Activated CD8-positive, alpha-beta memory T cell treated with anti-CD3 and anti-CD28 coated beads, Interleukin-2, amount 50 U/mL, for 24 hours (primary cell): ENCODE data around the gene CUL4B.
"Not testable (repeated sequence)": the region's sequence is repeated elsewhere in the genome, so short reads cannot be mapped to it uniquely, and the experiment has no call there.

Source experiments
- DNase-seq: peaks from one replicate; pipeline ENCODE4 v3.0.0-alpha.2; 2020; ENCODE audit errors: extremely low read depth

Gene CUL4B

GRCh38 chrX:120560842-120561633 lies at the start of gene CUL4B:
Gene CUL4B (minus strand): TSS chrX:120560962. CDS start chrX:120560638, 324 bp downstream.
- DNase-seq = peak; percentile 79

- no peak for DNase-seq
Observed at GRCh38 chrX:120604361-120604782, 43.6 kb upstream of the CUL4B start.

- peak; percentile 51 for DNase-seq
Observed at GRCh38 chrX:120603707-120604360, 43.1 kb upstream of the CUL4B start, which contains the start of gene MCTS1. Gene MCTS1 (plus strand): TSS chrX:120604101. CDS start chrX:120604237, 136 bp downstream.

- no peak for DNase-seq
Observed at GRCh38 chrX:120585702-120586101, 24.9 kb upstream of the CUL4B start.

GRCh38 chrX:120575379-120576114 lies 14.8 kb upstream of the CUL4B start:
- DNase-seq = no peak

GRCh38 chrX:120573806-120574205 lies 13.0 kb upstream of the CUL4B start:
- DNase-seq = not testable (repeated sequence)

- DNase-seq = no peak
Observed at GRCh38 chrX:120570011-120570600, 9.3 kb upstream of the CUL4B start.

- DNase-seq = no peak
Observed at GRCh38 chrX:120568609-120569008, 7.8 kb upstream of the CUL4B start.

- no peak for DNase-seq
Observed at GRCh38 chrX:120568035-120568434, 7.3 kb upstream of the CUL4B start.

- DNase-seq = no peak
Observed at GRCh38 chrX:120566817-120567216, 6.1 kb upstream of the CUL4B start.

GRCh38 chrX:120564925-120565324 lies 4.2 kb upstream of the CUL4B start:
- DNase-seq = no peak

- no peak for DNase-seq
Observed at GRCh38 chrX:120562569-120562926, 1.8 kb upstream of the CUL4B start.

- no peak for DNase-seq
Observed at GRCh38 chrX:120561634-120562568, 1.1 kb upstream of the CUL4B start.

- DNase-seq = no peak
Observed at GRCh38 chrX:120560405-120560841, 339 bp downstream of the CUL4B start.

GRCh38 chrX:120559804-120560203 lies 958 bp downstream of the CUL4B start:
- no peak for DNase-seq

GRCh38 chrX:120556251-120556650 lies 4.5 kb downstream of the CUL4B start:
- no peak for DNase-seq

GRCh38 chrX:120549483-120550452 lies 11.0 kb downstream of the CUL4B start:
- DNase-seq = no peak

- DNase-seq = no peak
Observed at GRCh38 chrX:120536061-120536460, 24.7 kb downstream of the CUL4B start.

GRCh38 chrX:120534413-120535205 lies 26.2 kb downstream of the CUL4B start:
- DNase-seq = no peak
